Esophagus muscularis mucosa (tissue), 4 donors: ENCODE data around the gene ACIN1. TPM values are rescaled to one million over a fixed set of nuclear protein-coding genes. Genes with fewer than 3 reads are reported as not detected.

Source experiments
- DNase-seq: peaks from one replicate; pipeline ENCODE4 v3.0.0-alpha.2; 2017; ENCODE audit errors: extremely low spot score
- H3K27ac ChIP-seq, 4 donors: fragments of 200-600 bp; sonication (generic); replicated peaks in 1 of 4; 1 replicate in 3 of 4; 2 replicates in 1 of 4; pipeline ENCODE4 v1.5.1; 2016 to 2019; ENCODE audit warnings: mild to moderate bottlenecking in 1 of 4
- H3K27me3 ChIP-seq, 4 donors: fragments of 200-600 bp; sonication (generic); one replicate each; pipeline versions ENCODE4 v1.5.1 to v1.6.0; 2016 to 2019
- H3K36me3 ChIP-seq, 4 donors: fragments of 200-600 bp; sonication (generic); one replicate each; pipeline ENCODE4 v1.5.1; 2016 to 2019
- H3K4me1 ChIP-seq, 4 donors: fragments of 200-600 bp; sonication (generic); one replicate each; pipeline ENCODE4 v1.5.1; 2016 to 2019
- H3K4me3 ChIP-seq, 4 donors: fragments of 200-600 bp; sonication (generic); 1 replicate in 2 of 4; 2 replicates in 2 of 4; pipeline ENCODE4 v1.5.1; 2016 to 2019; ENCODE audit warnings: mild to moderate bottlenecking in 4 of 4, moderate library complexity in 1 of 4
- H3K9me3 ChIP-seq, 4 donors: fragments of 200-600 bp; sonication (generic); 1 replicate in 3 of 4; 2 replicates in 1 of 4; pipeline ENCODE4 v1.5.1; 2016 to 2019
- CTCF ChIP-seq, 3 experiments: fragments of 200-600 bp in 2 of 3; fragments of 450-650 bp in 1 of 3; sonication (generic) in 2 of 3; IDR thresholded peaks; one replicate each; pipeline ENCODE4 v1.5.1; 2017 to 2019; ENCODE audit warnings: antibody characterized with exemption in 3 of 3, mild to moderate bottlenecking in 2 of 3, moderate library complexity in 1 of 3
- EP300 ChIP-seq: sonication (generic); formaldehyde crosslinking; IDR thresholded peaks from one replicate; pipeline ENCODE4 v1.6.1; 2017; ENCODE audit warnings: antibody characterized with exemption
- POLR2A ChIP-seq: fragments of 450-650 bp; IDR thresholded peaks from one replicate; pipeline ENCODE4 v1.6.1; 2017; ENCODE audit warnings: antibody characterized with exemption, moderate library complexity, mild to moderate bottlenecking, low read depth
- POLR2AphosphoS5 ChIP-seq, 2 donors: sonication (generic); formaldehyde crosslinking; IDR thresholded peaks; one replicate each; pipeline ENCODE4 v1.6.1; 2017; ENCODE audit warnings: antibody characterized with exemption in 2 of 2
- WGBS: methylation state at CpG from one replicate; pipeline ENCODE4 v1.1.5; 2018; 5-methylcytosine and 5-hydroxymethylcytosine counted together
- intact Hi-C: fragments of 100-400 bp; cut with DNase I; formaldehyde crosslinking; loops from one replicate; pipeline ENCODE4 v1.15.1; 2023
- total RNA-seq, 4 donors: library from RNA; depleted of rRNA; stranded (reverse); fragments of >200 nt; gene quantifications; one replicate each; pipeline versions ENCODE4 v1.1.0 to v1.2.1, GENCODE V29; 2016

Gene ACIN1
- total RNA-seq, 4 donors from 2014 or later: 60.1 to 101 (median 89.5) TPM

GRCh38 chr14:23125011-23125410, 30.1 kb upstream of the ACIN1 start:
- H3K4me1 ChIP-seq: peaks cover 14 to 36% (median 33%) of the 10 kb centered on the region in 4 donors
- no peaks in the 10 kb centered on the region for H3K9me3 ChIP-seq
- H3K27me3 ChIP-seq: no peaks in the 10 kb centered on the region
- intact Hi-C loops: loop anchor here (10.0 kb wide), 1 partner anchor 180 kb away; the partner anchor contains the start of genes BCL2L2 and PPP1R3E
- no peak overlapping the region for H3K4me3 ChIP-seq
- no peak for DNase-seq
- H3K36me3 ChIP-seq: peaks cover 12 to 38% (median 33%) of the 10 kb centered on the region in 4 donors
- 57% methylated on average over 3 of the region's 3 CpGs for WGBS
- no peak overlapping the region for H3K27ac ChIP-seq
- no peak for TF ChIP-seq POLR2AphosphoS5 (IDR thresholded peaks at IDR 0.05)

DNA sequence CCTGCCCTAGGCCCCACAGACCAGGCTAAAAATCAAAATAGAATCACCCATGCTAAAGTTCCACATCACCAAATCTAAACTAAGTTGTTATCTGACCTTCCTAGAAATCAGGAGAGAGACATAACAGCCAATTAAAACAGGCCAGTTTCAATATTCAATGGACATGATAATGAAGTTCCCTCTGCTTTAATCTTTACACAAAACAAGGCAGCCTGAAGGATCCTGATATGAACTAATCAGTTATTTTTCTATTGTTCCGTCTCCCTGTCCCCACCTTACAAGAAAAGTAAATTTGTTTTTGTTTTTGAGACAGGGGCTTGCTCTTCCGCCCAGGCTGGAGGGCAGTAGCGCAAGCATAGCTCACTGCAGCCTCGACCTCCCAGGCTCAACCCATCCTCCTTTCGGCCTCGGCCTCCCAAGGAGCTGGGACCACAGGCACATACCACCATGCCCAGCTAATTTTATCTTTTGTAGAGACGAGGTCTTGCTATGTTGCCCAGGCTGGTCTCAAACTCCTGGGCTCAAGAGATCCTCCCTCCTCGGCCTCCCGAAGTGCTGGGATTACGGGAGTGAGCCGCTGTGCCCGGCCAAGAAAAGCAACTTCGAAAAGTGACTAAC, 29.5 kb upstream of the ACIN1 start:
- Histone ChIP-seq H3K36me3 (peaks cover 12 to 33% (median 29%) of the 10 kb centered on the region in 4 donors), H3K9me3 (no peaks in the 10 kb centered on the region), H3K27me3 (no peaks in the 10 kb centered on the region), H3K27ac (no peak overlapping the region), H3K4me1 (peaks cover 14 to 34% (median 29%) of the 10 kb centered on the region in 4 donors), H3K4me3 (no peak overlapping the region)
- 91% methylated on average over 13 of the region's 13 CpGs for WGBS
- no peak for DNase-seq
- TF ChIP-seq EP300: no peak
- TF ChIP-seq POLR2A: no peak
- TF ChIP-seq CTCF (IDR thresholded peaks at IDR 0.05): no peak
- TF ChIP-seq POLR2AphosphoS5 (IDR thresholded peaks at IDR 0.05): no peak
- intact Hi-C loops: loop anchor here (10.0 kb wide), 1 partner anchor 180 kb away; the partner anchor contains the start of genes BCL2L2 and PPP1R3E

- intact Hi-C loops: loop anchor here (10.0 kb wide), 1 partner anchor 181 kb away; the partner anchor contains the start of genes BCL2L2 and PPP1R3E
Observed at GRCh38 chr14:23123419-23123818, 28.5 kb upstream of the ACIN1 start.

GRCh38 chr14:23122086-23122485, 27.1 kb upstream of the ACIN1 start:
- intact Hi-C loops: loop anchor here (10.0 kb wide), 1 partner anchor 183 kb away; the partner anchor contains the start of genes BCL2L2 and PPP1R3E
- Histone ChIP-seq H3K4me1 (peaks cover 14 to 33% (median 28%) of the 10 kb centered on the region in 4 donors), H3K27ac (no peak overlapping the region), H3K4me3 (no peak overlapping the region), H3K36me3 (peaks cover 0 to 10% (median 5%) of the 10 kb centered on the region in 4 donors), H3K9me3 (no peaks in the 10 kb centered on the region), H3K27me3 (peaks cover 0 to 13% (median 0%) of the 10 kb centered on the region in 4 donors)
- 95% methylated on average over 6 of the region's 6 CpGs for WGBS
- TF ChIP-seq EP300: no peak
- TF ChIP-seq POLR2AphosphoS5 (IDR thresholded peaks at IDR 0.05): no peak
- TF ChIP-seq CTCF (IDR thresholded peaks at IDR 0.05): no peak
- no peak for TF ChIP-seq POLR2A
- no peak for DNase-seq

More at GRCh38 chr14:23123419-23123818, 28.5 kb upstream of the ACIN1 start:
- Histone ChIP-seq H3K27ac (peak overlapping the region in 1 of 4 donors; percentile 2), H3K36me3 (peaks cover 6 to 23% (median 19%) of the 10 kb centered on the region in 4 donors), H3K27me3 (no peaks in the 10 kb centered on the region), H3K4me1 (peaks cover 14 to 33% (median 28%) of the 10 kb centered on the region in 4 donors), H3K4me3 (no peak overlapping the region), H3K9me3 (no peaks in the 10 kb centered on the region)
- 69% methylated on average over 8 of the region's 8 CpGs for WGBS
- TF ChIP-seq POLR2AphosphoS5 (IDR thresholded peaks at IDR 0.05) (peak; percentile 8 to 25), POLR2A (no peak)
- no peak for DNase-seq

DNA sequence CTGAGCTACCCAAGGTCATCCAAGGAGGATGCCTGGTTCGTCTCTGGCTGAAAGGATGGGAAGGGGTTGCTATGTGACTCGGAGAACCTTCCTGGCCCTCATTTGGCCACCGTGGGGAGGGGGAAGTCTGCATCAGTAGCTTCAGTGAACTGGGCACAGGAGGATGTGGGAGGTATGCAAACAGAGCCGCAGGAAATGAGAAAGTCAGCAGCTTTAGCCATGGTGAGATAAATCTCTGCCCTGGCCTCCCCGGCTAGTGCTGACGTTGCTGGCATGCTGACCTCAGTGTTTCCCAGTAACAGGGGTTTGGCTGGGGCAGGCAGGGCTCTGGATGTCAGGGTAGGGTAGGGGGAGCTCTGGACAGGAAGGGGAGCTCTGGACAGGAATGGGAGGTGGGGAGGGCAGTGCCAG, 26.4 kb upstream of the ACIN1 start:
- peaks cover 14 to 29% (median 27%) of the 10 kb centered on the region in 4 donors for H3K4me1 ChIP-seq
- H3K27me3 ChIP-seq: peaks cover 0 to 19% (median 0%) of the 10 kb centered on the region in 4 donors
- 34% methylated on average over 6 of the region's 6 CpGs for WGBS
- peak overlapping the region in 1 of 4 donors; percentile 48 for H3K27ac ChIP-seq
- DNase-seq: no peak
- H3K4me3 ChIP-seq: no peak overlapping the region
- H3K9me3 ChIP-seq: no peaks in the 10 kb centered on the region
- peaks cover 0 to 2% (median under 1%) of the 10 kb centered on the region in 4 donors for H3K36me3 ChIP-seq
- intact Hi-C loops: loop anchor here (10.0 kb wide), 1 partner anchor 183 kb away; the partner anchor contains the start of genes BCL2L2 and PPP1R3E
- no peak for TF ChIP-seq POLR2AphosphoS5 (IDR thresholded peaks at IDR 0.05)
- no peak for TF ChIP-seq CTCF (IDR thresholded peaks at IDR 0.05)
- TF ChIP-seq POLR2A: no peak
